B cell (primary cell): ENCODE results near the gene FBXO2. TPM values are rescaled to one million over a fixed set of nuclear protein-coding genes. Genes with fewer than 3 reads are reported as not detected.

ENCODE experiments used
- ATAC-seq: fragments of 200-7000 bp; cut with Tn5 transposase; one replicate; pipeline ENCODE4 v1.10.0; 2021; ENCODE audit warnings: low read depth, mild to moderate bottlenecking, moderate number of reproducible peaks, moderate library complexity
- CTCF ChIA-PET: fragments of 350-600 bp; sonication (Branson Sonifier 250); formaldehyde crosslinking; loops from one replicate; lab custom pipeline; 2021; ENCODE audit warnings: antibody characterized with exemption, inconsistent platforms; lab: Charles Lee
- POLR2A ChIA-PET: fragments of 350-600 bp; sonication (Branson Sonifier 250); formaldehyde crosslinking; loops from one replicate; lab custom pipeline; 2021; ENCODE audit warnings: antibody characterized with exemption; lab: Charles Lee
- DNase-seq: peaks from one replicate; pipeline ENCODE4 v3.0.0; 2013
- H2AFZ ChIP-seq: 2 replicates; pipeline ENCODE4 v1.6.1; 2012; ENCODE audit warnings: mild to moderate bottlenecking, low read depth, low read length; ENCODE audit not compliant: insufficient read depth, poor library complexity, severe bottlenecking
- H3K27ac ChIP-seq, 2 donors: 1 replicate in 1 of 2; 2 replicates in 1 of 2; pipeline ENCODE4 v1.5.1; 2012 to 2013; ENCODE audit warnings: low read length in 2 of 2, mild to moderate bottlenecking in 2 of 2, moderate library complexity in 1 of 2
- H3K27me3 ChIP-seq, 4 experiments: fragments of 200-600 bp in 1 of 4; sonication (generic) in 1 of 4; replicated peaks in 1 of 4; 1 replicate in 2 of 4; 2 replicates in 2 of 4; pipeline versions ENCODE4 v1.6.1 to v1.7.0; 2013 to 2016; ENCODE audit warnings: low read length in 3 of 4, mild to moderate bottlenecking in 2 of 4, mixed read lengths in 1 of 4, moderate library complexity in 1 of 4; ENCODE audit not compliant: insufficient read depth in 4 of 4, control insufficient read depth in 3 of 4; ENCODE audit errors: control extremely low read depth in 1 of 4
- H3K36me3 ChIP-seq, 2 experiments: replicated peaks in 1 of 2; 1 replicate in 1 of 2; 2 replicates in 1 of 2; pipeline versions ENCODE4 v1.6.1 to v1.7.1; 2013; ENCODE audit warnings: low read length in 1 of 2; ENCODE audit not compliant: insufficient read depth in 2 of 2, control insufficient read depth in 1 of 2; ENCODE audit errors: control extremely low read depth in 1 of 2, extremely low read depth in 1 of 2
- H3K4me1 ChIP-seq, 2 donors: fragments of 200-600 bp in 1 of 2; sonication (generic) in 1 of 2; 1 replicate in 1 of 2; 2 replicates in 1 of 2; pipeline versions ENCODE4 v1.5.1 to v1.6.1; 2013 to 2017; ENCODE audit warnings: low read length in 2 of 2; ENCODE audit not compliant: control insufficient read depth in 2 of 2, insufficient read depth in 2 of 2
- H3K4me2 ChIP-seq: replicated peaks from 2 replicates; pipeline ENCODE3; 2012; ENCODE audit warnings: mild to moderate bottlenecking, low read depth, low read length; ENCODE audit not compliant: poor library complexity, severe bottlenecking
- H3K4me3 ChIP-seq, 5 experiments: fragments of 200-600 bp in 1 of 5; sonication (generic) in 1 of 5; 1 replicate in 3 of 5; 2 replicates in 2 of 5; pipeline versions ENCODE4 v1.5.1 to v1.7.0; 2011 to 2016; ENCODE audit warnings: low read length in 4 of 5, mild to moderate bottlenecking in 4 of 5, low read depth in 2 of 5, control low read depth in 1 of 5, moderate library complexity in 1 of 5; ENCODE audit not compliant: insufficient read depth in 1 of 5; ENCODE audit errors: control extremely low read depth in 1 of 5, extremely low read depth in 1 of 5
- H3K79me2 ChIP-seq: fragments of 200-600 bp; sonication (generic); one replicate; pipeline ENCODE4 v1.6.0; 2016; ENCODE audit warnings: low read length; ENCODE audit not compliant: control insufficient read depth, insufficient read depth
- H3K9ac ChIP-seq: fragments of 200-600 bp; sonication (generic); 2 replicates; pipeline ENCODE4 v1.6.1; 2017; ENCODE audit warnings: mild to moderate bottlenecking, low read length, moderate library complexity
- H3K9me3 ChIP-seq, 3 donors: one replicate each; pipeline versions ENCODE4 v1.6.1 to v1.7.1; 2013; ENCODE audit warnings: low read length in 2 of 3; ENCODE audit not compliant: control insufficient read depth in 2 of 3, insufficient read depth in 1 of 3; ENCODE audit errors: control extremely low read depth in 1 of 3
- H4K20me1 ChIP-seq: 2 replicates; pipeline ENCODE4 v1.6.0; 2012; ENCODE audit warnings: mild to moderate bottlenecking, low read length; ENCODE audit not compliant: insufficient read depth, control insufficient read depth, poor library complexity, severe bottlenecking
- H3K27ac Mint-ChIP-seq: one replicate; pipeline ENCODE4 v1.8.0; 2021; ENCODE audit warnings: mixed read lengths
- H3K27me3 Mint-ChIP-seq: one replicate; pipeline ENCODE4 v1.8.0; 2021; ENCODE audit warnings: mixed read lengths
- H3K4me1 Mint-ChIP-seq: one replicate; pipeline ENCODE4 v1.8.0; 2021; ENCODE audit warnings: mixed read lengths
- H3K4me3 Mint-ChIP-seq: one replicate; pipeline ENCODE4 v1.8.0; 2021; ENCODE audit warnings: mixed read lengths
- H3K9me3 Mint-ChIP-seq: one replicate; pipeline ENCODE4 v1.8.0; 2022; ENCODE audit warnings: mixed read lengths; ENCODE audit not compliant: insufficient read depth
- CTCF ChIP-seq: fragments of 200-600 bp; IDR thresholded peaks from one replicate; pipeline ENCODE4 v1.8.0; 2022; ENCODE audit warnings: antibody characterized with exemption, mild to moderate bottlenecking
- EZH2 ChIP-seq: IDR thresholded peaks from 2 replicates; pipeline ENCODE4 v1.6.1; 2012; ENCODE audit warnings: borderline replicate concordance, low read depth, mild to moderate bottlenecking, moderate library complexity, low read length; ENCODE audit not compliant: insufficient read depth, poor library complexity, severe bottlenecking
- WGBS: methylation state at CpG from one replicate; pipeline ENCODE4 v1.1.5; 2013; ENCODE audit warnings: missing lambda C conversion rate; ENCODE audit not compliant: insufficient coverage; 5-methylcytosine and 5-hydroxymethylcytosine counted together
- intact Hi-C: fragments of 100-400 bp; cut with micrococcal nuclease; formaldehyde crosslinking; loops from one replicate; pipeline ENCODE4 v1.10.0; 2022
- polyA plus RNA-seq: library from polyadenylated mRNA; depleted of rRNA; stranded (reverse); fragments of >200 nt; gene quantifications from 2 replicates; pipeline ENCODE4 v1.2.3, GENCODE V29; 2012
- total RNA-seq, 2 donors: library from RNA; stranded (reverse); fragments of 120-200 nt in 1 of 2; gene quantifications; 1 replicate in 1 of 2; 2 replicates in 1 of 2; pipeline versions ENCODE4 v1.2.3 to v1.2.4, GENCODE V29; 2013 to 2022

FBXO2 gene
- total and polyA plus RNA-seq, 2 donors (not counting 1 experiment from before 2014, with no cell fraction given) = 9.6 TPM

DNA sequence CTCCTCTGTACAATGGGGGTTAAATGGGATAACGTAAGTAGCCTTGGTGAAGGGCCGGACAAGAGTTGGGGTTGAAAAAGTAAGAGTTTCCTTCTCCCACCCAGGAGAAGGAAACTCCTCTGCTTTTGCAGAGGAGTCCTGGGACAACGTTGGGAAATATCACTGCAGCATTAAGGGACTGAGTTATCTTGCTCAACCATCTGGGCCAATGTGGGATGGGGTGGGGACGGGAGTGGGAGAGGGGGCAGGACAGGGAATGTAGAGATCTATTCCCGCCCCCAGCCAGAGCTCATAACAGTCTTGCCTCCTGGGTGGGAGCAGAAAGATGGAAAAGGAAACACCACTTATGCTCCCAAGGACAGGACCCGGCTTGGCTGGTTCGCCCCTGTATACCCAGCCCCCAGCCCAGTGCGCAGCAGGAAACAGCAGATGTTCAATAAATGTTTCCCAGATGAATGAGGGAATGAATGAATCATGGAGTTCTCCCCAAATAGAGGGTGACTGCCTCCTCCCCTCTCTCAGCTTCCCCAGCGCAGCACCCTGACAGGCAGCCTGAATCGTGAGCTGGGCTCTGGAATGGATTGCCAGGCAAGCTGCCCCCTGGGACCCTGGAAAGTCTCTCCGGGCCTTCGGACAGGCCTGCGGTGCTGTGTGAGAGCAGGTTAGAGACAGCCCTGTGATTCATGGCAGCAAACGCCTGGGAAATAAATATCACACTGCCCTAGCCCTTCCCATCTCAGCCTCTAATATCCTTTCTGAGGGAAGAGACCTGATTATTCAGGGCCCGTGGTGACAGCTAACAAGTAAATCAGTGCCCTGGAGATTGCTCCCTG is 24.8 kb downstream of the FBXO2 start:
- ChIA-PET CTCF (no interaction called here), POLR2A (no interaction called here)
- Histone ChIP-seq H2AFZ (no peak overlapping the region), H3K9ac (no peak overlapping the region), H3K4me1 (peaks cover 0 to under 1% of the 10 kb centered on the region in 2 donors), H3K27me3 (peaks cover 0 to 20% (median 0%) of the 10 kb centered on the region in 4 experiments), H4K20me1 (no peaks in the 10 kb centered on the region), H3K4me3 (no peak overlapping the region), H3K36me3 (no peaks in the 10 kb centered on the region), H3K79me2 (no peaks in the 10 kb centered on the region), H3K9me3 (no peaks in the 10 kb centered on the region), H3K4me2 (no peak overlapping the region), H3K27ac (no peak overlapping the region)
- DNase-seq (no peak), ATAC-seq (no peak)
- WGBS = 42% methylated on average over 9 of the region's 15 CpGs
- Mint-ChIP-seq H3K27ac (no peak overlapping the region), H3K27me3 (peaks cover 40% of the 10 kb centered on the region), H3K9me3 (no peaks in the 10 kb centered on the region), H3K4me3 (no peak overlapping the region), H3K4me1 (peaks cover 5% of the 10 kb centered on the region)
- TF ChIP-seq CTCF (no peak), EZH2 (no peak)
- intact Hi-C loops = no loop called here

DNA sequence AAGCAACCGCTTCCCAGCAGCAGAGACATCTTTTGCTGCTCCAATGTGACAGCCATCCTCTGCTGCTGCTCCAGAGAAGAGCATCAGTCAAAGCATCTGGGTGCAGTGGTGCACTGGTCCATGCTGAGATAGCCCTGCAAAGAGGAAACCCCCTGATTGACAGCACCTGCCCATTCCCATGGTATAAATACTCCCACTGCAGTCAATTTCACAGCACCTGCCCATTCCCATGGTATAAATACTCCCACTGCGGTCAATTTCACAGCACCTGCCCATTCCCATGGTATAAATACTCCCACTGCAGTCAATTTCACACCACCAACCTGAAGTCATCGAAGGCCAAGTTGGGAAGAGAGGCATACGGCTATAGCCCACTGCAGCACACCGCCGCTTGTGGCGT is 25.5 kb downstream of the FBXO2 start:
- H3K79me2 ChIP-seq = no peaks in the 10 kb centered on the region
- TF ChIP-seq EZH2 (no peak), CTCF (no peak)
- Mint-ChIP-seq H3K27ac (no peak overlapping the region), H3K9me3 (no peaks in the 10 kb centered on the region), H3K4me3 (no peak overlapping the region), H3K27me3 (peaks cover 44% of the 10 kb centered on the region), H3K4me1 (no peaks in the 10 kb centered on the region)
- H3K4me1 ChIP-seq = no peaks in the 10 kb centered on the region
- no peak overlapping the region for H3K4me2 ChIP-seq
- intact Hi-C loops = no loop called here
- ChIA-PET POLR2A (no interaction called here), CTCF (interaction anchor here (2.3 kb wide), 1 partner anchor 13 kb away, joined by 6 read pairs; no protein-coding TSS in a partner anchor)
- H3K36me3 ChIP-seq = no peaks in the 10 kb centered on the region
- 77% methylated on average over 2 of the region's 7 CpGs for WGBS
- ATAC-seq = no peak
- no peak overlapping the region for H3K27ac ChIP-seq
- no peak overlapping the region for H3K4me3 ChIP-seq
- no peak overlapping the region for H3K9ac ChIP-seq
- DNase-seq = no peak
- H3K9me3 ChIP-seq = peaks cover 0 to 1% (median 0%) of the 10 kb centered on the region in 3 donors
- H4K20me1 ChIP-seq = no peaks in the 10 kb centered on the region
- no peak overlapping the region for H2AFZ ChIP-seq
- peaks cover 0 to 20% (median 0%) of the 10 kb centered on the region in 4 experiments for H3K27me3 ChIP-seq
